ENCODE results near the gene APLF.
"Not testable (repeated sequence)": the region's sequence is repeated elsewhere in the genome, so short reads cannot be mapped to it uniquely, and the experiment has no call there.

APLF gene

GRCh38 chr2:68527343-68528081 is 60.1 kb downstream of the APLF start:
- not testable (repeated sequence) for FAIRE-seq

DNA sequence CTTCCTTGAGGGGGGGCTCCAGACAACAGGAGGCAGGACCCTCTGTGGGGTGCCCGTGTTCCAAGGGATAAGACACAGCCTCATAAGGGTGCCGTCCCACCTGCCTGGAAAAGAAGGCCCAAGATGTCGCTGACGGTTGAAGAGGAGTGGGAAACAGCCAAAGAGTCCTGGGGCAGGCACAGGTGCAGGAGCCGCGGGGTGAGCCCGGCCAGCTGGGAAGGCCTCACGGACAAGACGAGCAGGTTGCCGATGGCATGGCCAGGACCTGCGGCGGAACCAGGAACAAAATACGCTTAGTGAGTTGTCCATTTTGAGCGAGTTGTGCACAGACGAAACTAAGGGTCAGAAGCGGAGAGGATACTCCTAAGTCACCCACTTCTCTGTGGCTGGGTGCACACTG is 61.8 kb downstream of the APLF start:
- DNase-seq (ENCODE audit: low spot score); FAIRE-seq: not testable (repeated sequence)

More at GRCh38 chr2:68527343-68528081, 60.1 kb downstream of the APLF start:
- not testable (repeated sequence) for DNase-seq (ENCODE audit: low spot score)

- not testable (repeated sequence) for DNase-seq (ENCODE audit: low spot score); FAIRE-seq
These were observed 62.3 kb downstream of the APLF start for GRCh38 chr2:68529651-68530050.

DNA sequence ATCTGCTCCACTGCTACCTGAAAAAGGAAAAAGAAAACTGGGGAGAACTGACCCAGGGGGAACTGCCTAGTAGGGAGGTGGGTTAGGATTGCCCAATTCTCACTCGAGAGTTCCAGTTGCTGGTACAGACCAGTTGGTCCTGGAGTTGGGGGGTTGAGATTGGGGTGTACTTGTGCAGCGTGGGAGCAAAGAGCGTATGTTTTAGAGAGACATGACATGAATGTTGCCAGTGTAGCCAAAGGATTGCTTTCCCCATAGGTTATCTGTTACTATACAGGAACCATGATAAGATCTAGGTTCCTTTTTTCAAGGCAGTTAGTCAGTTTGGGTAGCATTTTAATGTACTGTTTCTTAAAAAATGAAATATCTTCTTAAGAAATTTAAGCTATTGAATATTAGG is 68.6 kb downstream of the APLF start:
- no peak for DNase-seq (ENCODE audit: low spot score)
- FAIRE-seq, result no peak

DNA sequence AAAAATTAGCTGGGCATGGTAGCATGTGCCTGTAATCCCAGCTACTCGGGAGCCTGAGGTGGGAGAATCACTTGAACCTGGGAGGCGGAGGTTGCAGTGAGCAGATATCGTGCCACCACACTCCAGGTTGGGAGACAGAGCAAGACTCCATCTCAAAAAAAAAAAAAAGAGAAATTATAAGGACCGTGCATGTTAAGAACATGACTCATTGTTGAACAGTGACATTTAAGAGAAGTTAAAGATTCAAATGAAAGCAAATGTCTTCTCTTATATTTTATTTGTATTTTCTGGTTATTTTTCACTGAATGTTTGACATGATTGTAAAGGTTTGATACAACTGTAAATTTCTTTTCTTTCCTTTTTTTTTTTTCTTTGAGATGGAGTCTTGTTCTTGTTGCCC is 69.6 kb downstream of the APLF start:
- FAIRE-seq, result no peak
- no peak for DNase-seq (ENCODE audit: low spot score)

DNA sequence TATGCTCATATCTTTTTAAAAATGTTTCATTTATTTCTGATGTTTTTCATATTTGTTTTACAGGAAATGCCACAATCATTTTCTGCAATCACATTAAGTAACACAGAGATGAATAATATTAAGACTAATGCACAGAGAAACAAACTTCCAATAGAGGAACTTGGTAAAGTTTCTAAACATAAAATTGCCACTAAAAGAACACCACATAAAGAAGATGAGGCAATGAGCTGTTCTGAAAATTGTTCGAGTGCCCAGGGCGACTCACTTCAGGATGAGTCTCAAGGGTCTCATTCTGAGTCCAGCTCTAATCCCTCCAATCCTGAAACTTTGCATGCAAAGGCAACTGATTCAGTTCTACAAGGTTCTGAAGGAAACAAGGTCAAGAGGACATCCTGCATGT is 70.4 kb downstream of the APLF start:
- DNase-seq (ENCODE audit: low spot score) (no peak), FAIRE-seq (no peak)

GRCh38 chr2:68544811-68545210 is 77.4 kb downstream of the APLF start:
- no peak for FAIRE-seq
- DNase-seq (ENCODE audit: low spot score), result no peak

DNA sequence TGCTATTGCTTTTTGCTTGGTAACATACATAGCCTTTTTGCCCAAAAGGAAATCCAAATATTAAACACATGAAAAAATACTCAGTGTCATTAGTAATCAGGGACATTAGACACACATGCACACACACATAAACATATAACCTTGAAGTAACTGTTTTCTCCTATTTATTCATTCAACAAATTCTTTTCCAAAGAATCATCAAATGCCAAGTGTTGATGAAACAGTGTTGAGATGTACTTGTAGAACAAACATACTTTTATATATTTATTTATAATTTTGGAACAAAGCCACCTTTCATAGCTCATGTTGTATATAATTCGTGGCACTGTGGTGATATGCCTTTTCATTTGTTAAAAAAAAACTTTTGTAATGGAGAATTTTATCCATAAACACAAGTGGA is 81.0 kb downstream of the APLF start:
- FAIRE-seq (no peak), DNase-seq (ENCODE audit: low spot score) (no peak)

DNA sequence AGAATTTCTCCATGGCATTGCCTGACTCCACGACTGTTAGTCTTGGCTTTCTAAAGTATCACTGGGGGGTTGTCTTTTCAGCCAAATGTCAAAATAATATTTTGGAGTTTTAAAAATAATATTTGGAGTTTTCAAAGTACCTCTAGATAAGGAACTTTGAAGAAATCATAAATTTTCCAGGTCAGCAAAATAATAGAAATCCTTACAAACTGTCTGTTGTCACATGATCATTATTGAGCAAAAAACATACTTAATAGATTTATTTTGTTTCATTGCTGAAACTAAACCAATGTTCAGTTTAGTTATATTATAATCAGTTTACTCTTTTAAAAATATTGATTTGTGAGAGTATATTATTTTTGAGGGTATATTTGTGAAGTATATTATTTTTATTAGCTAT is 85.7 kb downstream of the APLF start:
- FAIRE-seq, result no peak
- no peak for DNase-seq (ENCODE audit: low spot score)

DNA sequence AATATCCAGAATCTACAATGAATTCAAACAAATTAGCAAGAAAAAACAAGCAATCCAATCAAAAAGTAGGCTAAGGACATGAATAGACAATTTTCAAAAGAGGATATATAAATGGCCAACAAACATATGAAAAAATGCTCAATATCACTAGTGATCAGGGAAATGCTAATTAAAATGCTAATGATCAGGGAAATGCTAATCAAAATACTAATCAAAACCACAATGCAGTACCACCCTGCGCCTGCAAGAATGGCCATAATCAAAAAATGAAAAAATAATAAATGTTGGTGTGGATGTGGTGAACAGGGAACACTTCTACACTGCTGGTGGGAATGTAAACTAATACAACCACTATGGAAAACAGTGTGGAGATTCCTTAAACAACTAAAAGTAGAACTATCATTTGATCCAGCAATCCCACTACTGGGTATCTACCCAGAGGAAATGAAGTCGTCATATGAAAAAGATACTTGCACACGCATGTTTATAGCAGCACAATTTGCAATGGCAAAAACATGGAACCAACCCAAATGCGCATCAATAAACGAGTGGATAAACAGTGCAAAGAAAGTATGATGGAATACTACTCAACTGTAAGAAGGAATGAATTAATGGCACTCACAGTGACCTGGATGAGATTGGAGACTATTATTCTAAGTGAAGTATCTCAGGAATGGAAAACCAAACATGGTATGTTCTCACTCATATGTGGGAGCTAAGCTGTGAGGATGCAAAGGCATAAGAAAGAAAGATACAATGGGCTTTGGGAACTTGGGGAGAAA is 88.2 kb downstream of the APLF start:
- not testable (repeated sequence) for DNase-seq (ENCODE audit: low spot score); FAIRE-seq

- FAIRE-seq (no peak), DNase-seq (ENCODE audit: low spot score) (no peak)
These were observed 89.0 kb downstream of the APLF start for GRCh38 chr2:68556381-68556780.

DNA sequence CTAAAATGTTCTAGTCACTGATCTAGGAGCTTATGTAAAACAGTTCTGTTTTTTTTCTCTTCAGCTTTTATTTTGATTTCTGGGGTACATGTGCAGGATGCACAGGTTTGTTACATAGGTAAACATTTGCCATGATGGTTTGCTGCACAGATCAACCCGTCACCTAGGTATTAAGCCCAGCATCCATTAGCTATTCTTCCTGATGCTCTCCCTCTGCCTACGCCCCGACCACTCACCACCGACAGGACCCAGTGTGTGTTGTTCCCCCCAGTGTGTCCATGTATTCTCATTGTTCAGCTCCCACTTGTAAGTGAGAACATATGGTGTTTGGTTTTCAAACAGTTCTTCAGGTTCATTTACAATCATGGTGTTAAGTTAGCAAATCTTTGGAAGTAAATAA is 91.2 kb downstream of the APLF start:
- FAIRE-seq (no peak), DNase-seq (ENCODE audit: low spot score) (no peak)

- no peak for FAIRE-seq
- no peak for DNase-seq (ENCODE audit: low spot score)
These were observed 92.3 kb downstream of the APLF start for GRCh38 chr2:68559692-68560091.

DNA sequence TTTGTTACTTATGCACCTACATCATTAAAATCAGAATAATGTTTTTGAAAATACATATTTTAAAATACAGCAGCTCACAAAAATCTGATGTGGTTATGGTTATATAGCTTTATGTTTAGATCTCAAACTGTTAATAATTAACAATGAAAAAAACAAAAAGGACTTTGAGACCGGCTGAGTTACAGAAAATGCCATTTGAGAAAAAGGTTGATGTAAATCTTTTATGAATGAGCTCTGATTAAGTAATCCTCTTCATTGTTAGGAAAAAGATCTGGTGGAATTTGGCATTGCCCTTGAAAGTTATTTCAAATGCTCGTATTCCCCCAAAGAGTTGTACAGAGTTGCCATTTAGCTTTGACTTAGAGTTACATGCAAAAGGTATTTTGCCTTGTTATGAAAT is 93.2 kb downstream of the APLF start:
- no peak for FAIRE-seq
- DNase-seq (ENCODE audit: low spot score), result no peak

DNA sequence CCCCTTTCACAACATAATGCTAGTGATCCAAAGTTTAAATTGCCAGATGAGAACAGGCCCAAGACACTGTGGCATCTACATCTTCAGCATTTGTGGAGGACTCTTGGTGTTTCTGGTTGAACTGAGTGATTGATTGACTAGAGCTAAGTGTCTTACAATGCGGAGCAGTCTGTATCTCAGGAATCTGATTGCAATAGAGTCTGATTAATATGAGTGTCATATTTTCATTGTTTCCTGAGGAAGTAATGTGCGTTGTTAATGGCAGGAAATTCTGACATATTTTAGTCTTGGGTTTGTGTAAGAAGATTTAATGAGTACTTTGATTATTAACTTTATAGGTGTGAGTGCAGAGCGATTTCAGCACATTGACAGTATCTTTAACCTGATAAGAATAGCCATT is 94.0 kb downstream of the APLF start:
- no peak for DNase-seq (ENCODE audit: low spot score)

DNA sequence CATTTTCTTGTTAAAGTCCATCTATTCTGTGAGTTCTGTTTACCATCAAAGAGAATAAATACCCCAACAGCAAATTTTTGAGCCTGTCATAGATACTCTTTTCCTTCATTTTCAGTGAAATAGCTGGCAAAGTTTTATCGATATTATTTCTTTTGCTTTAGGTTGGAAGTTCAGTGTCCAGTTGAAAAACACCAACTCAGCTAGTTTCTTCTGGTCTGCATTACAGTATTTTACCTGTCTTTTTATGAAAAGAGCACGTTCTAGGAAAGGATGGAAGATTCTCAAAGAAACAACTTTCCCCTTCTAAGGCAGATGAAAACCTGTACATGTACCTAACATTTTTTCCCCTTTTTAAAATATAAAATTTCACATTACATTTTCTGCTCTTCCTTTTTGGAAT is 95.5 kb downstream of the APLF start:
- no peak for FAIRE-seq

More for the DNA sequence above, 94.0 kb downstream of the APLF start:
- no peak for FAIRE-seq

DNA sequence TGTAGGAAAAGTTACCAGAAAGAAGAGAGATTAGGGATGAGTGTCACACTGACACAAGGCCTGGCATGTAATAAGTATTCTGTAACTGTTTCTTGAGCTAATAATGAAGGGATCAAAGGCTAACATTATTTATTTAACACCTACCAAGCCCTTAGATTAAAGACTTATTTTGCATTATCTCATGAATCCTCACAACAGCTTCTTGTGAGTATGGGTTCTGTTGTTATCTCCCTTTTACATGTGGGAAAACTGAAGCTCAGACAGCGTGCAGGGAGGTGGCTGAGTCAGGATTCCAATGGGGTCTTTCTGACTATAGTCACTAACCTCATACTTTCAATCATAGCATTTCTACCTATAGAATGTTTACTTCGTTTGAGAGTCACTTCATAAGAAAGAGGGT is 97.0 kb downstream of the APLF start:
- no peak for DNase-seq (ENCODE audit: low spot score)
- FAIRE-seq, result no peak

More for the DNA sequence above, 95.5 kb downstream of the APLF start:
- DNase-seq (ENCODE audit: low spot score), result no peak

- no peak for FAIRE-seq
- no peak for DNase-seq (ENCODE audit: low spot score)
These were observed 97.9 kb downstream of the APLF start for GRCh38 chr2:68565273-68565672.

DNA sequence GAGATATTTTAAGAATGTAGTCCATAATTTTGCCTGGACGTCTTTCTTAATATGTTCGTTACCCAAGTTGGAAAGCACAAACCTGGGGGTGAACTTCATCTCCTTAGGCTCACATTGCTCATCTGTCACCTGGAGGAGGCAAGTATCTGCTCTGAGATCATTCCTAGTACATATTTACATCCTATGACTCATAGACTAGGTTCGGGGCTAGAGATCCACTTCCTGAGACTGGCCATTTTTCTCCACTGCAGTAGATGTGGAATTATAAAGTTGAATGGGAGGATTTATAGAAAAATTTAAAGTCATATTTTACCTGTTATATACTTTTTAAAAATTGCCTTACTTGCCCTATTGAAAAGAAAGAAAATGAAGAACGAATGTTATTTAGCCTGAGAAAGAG is 98.5 kb downstream of the APLF start:
- no peak for FAIRE-seq

GRCh38 chr2:68566362-68566761 is 99.0 kb downstream of the APLF start:
- no peak for FAIRE-seq
- no peak for DNase-seq (ENCODE audit: low spot score)

More for the DNA sequence above, 98.5 kb downstream of the APLF start:
- DNase-seq (ENCODE audit: low spot score), result peak; percentile 71

- DNase-seq (ENCODE audit: low spot score), result no peak
- no peak for FAIRE-seq
These were observed 100.7 kb downstream of the APLF start for GRCh38 chr2:68568116-68568515.

DNA sequence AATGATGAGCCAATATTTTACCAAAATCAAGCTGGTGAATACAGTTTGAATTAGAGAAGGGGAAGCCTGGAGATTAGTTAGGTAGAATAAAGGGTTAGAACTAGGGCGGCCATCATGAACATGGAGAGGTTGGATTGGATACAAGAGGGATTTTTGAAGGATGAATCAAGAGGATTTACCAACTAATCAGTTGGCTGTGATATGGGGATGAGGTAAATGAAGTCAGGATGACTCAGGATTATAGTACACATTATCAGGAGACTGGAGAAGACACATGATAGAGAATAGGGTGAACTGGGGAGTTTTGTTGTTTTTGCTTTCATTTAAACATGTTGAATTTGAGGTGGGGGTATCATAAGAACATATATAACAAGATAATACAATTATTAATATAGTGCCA is 102.2 kb downstream of the APLF start:
- DNase-seq (ENCODE audit: low spot score) (no peak), FAIRE-seq (no peak)

GRCh38 chr2:68570434-68570833 is 103.0 kb downstream of the APLF start:
- DNase-seq (ENCODE audit: low spot score); FAIRE-seq: not testable (repeated sequence)

All from urothelium cell line (cell line).